22Rv1 (cell line): ENCODE measurements around the gene AGA.

Source experiments
- CTCF ChIP-seq: fragments of 450-650 bp; IDR thresholded peaks from 2 replicates; pipeline ENCODE4 v1.5.1; 2017; ENCODE audit warnings: mild to moderate bottlenecking
- ZFX ChIP-seq: fragments of 450-650 bp; IDR thresholded peaks from 2 replicates; pipeline ENCODE4 v1.6.1; 2017; ENCODE audit warnings: antibody characterized with exemption, borderline replicate concordance

GRCh38 chr4:177404342-177404741, 37.9 kb downstream of the AGA start:
- no peak for TF ChIP-seq CTCF
- TF ChIP-seq ZFX: no peak
